Hematopoietic multipotent progenitor cell treated with erythropoietin and hydrocortisone succinate and interleukin-3 and kit ligand, for 6 days (in vitro differentiated cells): ENCODE results near the gene LRP4.

Experiments
- DNase-seq: peaks from one replicate; pipeline ENCODE4 v3.0.0-alpha.2; 2015

LRP4 gene

GRCh38 chr11:46838501-46838900, 79.8 kb downstream of the LRP4 start:
- no peak for DNase-seq

GRCh38 chr11:46837860-46838259, 80.5 kb downstream of the LRP4 start:
- DNase-seq: no peak

- peak; percentile 46 for DNase-seq
Measured at GRCh38 chr11:46836870-46837269, 81.5 kb downstream of the LRP4 start.

DNA sequence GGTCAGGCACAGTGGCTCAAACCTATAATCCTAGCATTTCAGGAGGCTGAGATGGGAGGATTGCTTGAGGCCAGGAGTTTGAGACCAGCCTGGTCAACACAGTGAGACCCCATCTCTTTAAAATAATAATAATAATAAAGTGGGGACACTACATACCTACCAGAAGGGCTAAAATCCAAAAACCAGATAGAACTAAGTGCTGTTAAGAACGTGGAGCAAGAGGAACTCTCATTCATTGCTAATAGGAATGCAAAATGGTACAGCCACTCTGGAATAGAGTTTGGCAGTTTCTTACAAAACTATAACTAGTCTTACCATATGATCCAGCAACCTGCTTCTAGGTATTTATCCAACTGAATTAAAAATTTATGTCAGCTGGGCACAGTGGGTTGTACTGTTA, 81.9 kb downstream of the LRP4 start:
- no peak for DNase-seq

- DNase-seq: no peak
Measured at GRCh38 chr11:46835897-46836296, 82.5 kb downstream of the LRP4 start.

GRCh38 chr11:46834821-46835220, 83.5 kb downstream of the LRP4 start:
- DNase-seq: no peak

- peak; percentile 89 for DNase-seq
Measured at GRCh38 chr11:46832511-46833214, 85.7 kb downstream of the LRP4 start.

DNA sequence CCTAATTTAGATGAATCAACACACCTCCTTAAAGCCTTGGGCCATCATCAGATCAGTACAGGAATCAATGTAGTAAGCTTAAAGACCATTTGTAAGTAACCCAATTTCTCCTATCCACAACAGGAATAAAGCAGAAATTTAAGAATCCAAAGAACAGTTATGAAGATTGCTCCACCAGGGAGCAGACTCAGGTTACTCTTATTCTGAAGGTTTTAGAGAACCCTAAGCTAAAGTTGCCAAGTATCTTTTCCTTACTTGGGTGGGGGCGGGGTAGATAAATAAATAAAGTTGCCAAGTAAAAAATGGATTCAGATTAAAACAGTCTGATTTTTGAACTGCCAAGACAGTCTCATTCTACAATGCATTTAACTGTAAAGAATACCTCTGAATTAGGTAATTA, 90.4 kb downstream of the LRP4 start:
- peak; percentile 38 for DNase-seq

DNA sequence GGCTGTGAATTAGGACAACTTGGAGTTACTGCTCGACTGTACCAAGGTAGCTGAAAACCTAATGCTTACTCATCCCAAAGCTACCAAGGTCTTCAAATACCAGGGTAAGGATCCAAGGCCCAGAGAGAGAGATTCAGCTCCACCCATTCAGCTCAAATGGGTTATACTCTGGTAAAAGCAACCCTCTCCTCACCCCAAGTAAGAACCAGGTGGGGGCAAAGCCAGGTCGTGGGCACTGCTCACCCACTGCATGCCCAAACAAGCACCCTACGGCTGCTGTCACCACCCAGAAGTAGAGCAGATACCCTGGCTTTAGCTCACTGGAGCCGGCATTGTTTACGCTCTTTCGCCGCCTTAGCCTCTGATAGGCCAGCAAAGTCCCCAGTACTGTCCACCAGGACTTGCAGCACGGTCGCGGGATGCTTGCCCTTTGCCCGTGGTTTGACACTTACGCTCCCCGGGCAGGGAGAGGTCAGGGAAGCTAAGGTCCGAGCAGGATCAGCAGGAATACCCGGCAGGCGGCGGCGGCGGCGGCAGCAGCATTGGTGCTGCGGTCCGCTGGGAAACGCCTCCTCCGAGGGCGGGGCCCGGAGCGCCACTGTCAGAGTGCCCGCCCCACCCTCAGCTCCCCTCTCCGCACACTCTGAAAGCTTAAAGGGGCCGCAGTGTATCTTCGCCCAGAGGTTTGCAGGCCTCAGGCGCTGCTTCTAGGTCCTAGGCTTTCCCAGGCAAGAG, 91.9 kb downstream of the LRP4 start:
- DNase-seq: peak; percentile 93

GRCh38 chr11:46808799-46809431, 109.4 kb downstream of the LRP4 start:
- DNase-seq: peak; percentile 81
